CMK (cell line): ENCODE results near the gene ANXA2.
A peak's percentile ranks its signal among the peaks of the same experiment; 100 is the strongest.
"Not testable (repeated sequence)": the region's sequence is repeated elsewhere in the genome, so short reads cannot be mapped to it uniquely, and the experiment has no call there.

Source experiments
- DNase-seq: peaks from one replicate; pipeline ENCODE4 v3.0.0-alpha.2; 2010; ENCODE audit warnings: low read depth

ANXA2 gene

DNA sequence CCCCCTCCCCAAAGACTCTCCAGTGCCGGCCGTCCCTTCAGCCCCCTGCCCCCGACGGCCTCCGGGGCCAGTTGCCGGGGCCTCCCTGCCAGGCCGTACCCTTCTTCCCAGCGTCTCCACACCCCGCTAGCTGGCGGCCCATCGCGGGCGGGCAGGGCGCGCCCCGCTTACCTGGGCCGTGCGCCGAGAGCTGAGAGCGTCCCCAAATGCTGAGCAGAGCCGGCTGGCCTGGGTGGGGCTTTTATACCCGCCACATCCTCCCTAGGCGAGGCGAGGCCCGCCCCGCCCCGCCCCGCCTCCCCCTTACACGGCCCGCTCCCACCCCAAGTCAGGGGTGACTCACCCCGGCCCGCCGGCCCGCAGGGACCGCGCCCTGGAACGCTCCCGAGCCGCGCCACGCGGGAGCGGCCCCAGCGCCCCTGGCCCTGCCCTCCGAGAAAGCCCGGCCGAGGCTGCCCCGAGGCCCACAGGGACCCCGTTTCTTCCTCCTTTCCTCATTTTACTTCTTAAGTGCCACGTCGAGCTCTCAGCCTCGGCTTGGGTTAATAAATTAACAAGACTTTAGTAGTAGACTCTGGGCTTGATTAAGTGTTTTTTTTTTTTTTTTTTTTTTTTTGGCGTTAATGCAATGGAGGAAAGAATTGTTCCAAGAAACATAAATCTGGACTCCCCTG, at the start of gene ANXA2:
ANXA2 (minus strand) TSS at position 215 of the 674 bp plus-strand sequence. CDS start 11,911 bp downstream, outside the sequence.
- DNase-seq, result peak; percentile 22

DNA sequence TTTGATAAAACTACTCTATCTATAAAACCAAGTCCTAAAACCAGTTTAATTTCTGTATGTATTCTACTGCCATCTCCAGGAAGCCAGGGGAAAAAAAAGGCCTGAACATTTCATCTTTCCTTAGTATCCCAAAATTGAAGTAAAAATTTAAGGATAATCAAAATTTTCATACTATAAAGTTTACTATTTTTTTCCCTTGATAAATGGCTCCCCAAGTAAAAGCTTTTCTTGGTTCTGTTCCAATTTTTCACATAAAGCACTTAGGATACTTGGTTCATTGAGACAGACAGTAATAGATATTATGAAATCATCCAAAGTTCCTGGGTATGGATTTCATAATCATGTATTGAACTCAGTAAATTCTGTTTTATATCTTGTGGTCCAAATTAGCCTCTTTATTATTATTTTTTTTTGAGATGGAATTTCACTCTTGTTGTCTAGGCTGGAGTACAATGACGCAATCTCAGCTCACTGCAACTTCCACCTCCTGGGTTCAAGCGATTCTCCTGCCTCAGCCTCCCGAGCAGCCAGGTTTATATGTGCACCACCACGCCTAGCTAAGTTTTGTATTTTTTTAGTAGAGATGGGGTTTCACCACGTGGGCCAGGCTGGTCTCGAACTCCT, 46.6 kb upstream of the ANXA2 start:
- no peak for DNase-seq

DNA sequence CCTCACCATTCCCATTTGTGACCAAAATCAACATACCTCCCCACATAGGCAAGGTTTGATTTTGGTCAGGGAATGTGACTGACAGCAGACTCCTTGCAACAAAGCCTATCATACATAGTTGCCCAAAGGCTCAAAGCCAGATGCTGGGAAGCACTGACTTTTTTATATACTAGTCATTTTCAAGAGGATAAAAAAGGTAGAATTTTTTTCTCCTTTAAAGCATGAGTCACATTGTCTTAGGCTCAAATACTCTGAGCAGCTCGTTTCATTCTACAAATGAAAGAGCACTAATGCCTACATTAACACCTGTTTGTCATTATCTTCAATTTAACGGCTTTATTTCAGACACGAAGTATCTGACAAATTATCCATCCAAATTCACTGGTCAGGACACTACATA, 45.0 kb upstream of the ANXA2 start:
- no peak for DNase-seq

DNA sequence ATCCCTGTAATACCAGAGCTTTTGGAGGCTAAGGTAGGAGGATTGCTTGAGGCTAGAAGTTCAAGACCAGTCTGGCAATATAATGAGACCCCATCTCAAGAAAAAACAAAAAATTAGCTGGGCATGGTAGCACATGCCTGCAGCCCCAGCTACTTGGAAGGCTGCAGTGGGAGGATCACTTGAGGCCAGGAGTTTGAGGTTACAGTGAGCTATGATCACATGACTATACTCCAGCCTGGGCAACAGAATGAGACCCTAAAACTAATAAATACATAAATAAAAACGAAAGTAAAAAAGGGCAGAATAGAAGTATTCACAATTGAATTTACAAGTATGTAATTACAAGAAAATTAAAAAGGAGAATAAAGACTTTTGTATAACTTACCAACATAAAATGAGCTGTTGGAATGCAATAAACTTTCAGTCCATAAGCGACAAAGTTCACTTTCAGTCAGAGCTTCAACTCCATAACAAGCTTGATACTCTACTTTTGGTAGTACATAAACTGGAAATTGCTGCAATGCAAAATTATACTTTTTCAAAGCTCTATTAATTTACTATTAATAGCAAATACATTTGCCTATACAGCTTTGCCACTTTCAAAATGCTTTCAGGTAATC, 44.4 kb upstream of the ANXA2 start:
- DNase-seq, result no peak

DNA sequence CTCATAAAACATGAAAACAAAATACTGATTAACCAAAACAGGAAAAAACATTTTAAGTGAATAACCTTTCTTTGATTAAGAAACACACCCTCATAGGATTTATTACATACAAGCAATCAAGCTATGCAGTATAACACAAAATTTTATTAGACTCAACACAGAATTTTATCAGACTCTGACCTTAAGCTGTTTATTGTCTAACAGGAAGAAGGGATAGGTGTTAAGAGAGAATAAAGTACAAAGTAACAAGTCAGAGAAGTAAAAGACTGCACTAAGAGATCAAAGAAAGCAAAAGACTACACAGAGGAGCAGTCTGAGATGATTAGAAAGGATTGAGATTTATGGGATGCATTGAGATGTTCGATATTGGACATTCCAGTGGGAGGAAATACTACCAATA, 43.5 kb upstream of the ANXA2 start:
- no peak for DNase-seq

DNA sequence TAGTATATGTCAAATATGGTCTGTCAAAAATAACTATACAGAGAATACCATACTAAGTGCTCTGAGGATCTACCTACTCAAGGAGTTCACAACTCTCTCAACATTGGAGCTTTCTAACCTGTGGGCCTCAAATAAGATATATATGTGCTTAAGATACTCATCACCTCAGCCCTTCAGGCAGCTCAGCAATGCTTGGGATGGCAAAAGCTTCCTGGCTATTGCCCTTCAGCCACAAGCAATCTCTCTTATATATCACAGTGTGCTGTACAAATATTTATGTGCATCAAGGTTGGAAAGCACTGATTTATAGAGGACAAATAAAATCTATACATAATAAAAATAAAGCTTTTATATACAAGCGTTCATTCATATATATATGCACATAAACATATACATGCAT, 40.9 kb upstream of the ANXA2 start:
- DNase-seq, result no peak

DNA sequence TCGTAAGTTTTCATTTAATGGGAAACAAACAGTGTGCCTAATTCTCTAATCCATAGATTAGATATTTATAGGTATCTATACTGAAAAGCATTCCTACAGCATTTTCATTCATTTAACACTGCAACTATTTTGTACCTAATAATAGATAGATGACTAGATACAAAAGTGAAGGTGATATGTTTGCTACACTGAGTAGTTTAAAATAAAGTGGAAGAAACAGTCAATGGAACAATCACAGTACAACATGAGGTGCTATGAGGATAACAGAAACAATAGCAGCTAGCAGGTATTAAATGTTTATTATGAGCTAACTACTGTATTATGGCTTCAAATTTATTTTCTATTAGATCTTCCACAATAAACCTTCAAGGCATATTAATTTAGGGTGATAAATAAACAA, 31.1 kb upstream of the ANXA2 start:
- no peak for DNase-seq

DNA sequence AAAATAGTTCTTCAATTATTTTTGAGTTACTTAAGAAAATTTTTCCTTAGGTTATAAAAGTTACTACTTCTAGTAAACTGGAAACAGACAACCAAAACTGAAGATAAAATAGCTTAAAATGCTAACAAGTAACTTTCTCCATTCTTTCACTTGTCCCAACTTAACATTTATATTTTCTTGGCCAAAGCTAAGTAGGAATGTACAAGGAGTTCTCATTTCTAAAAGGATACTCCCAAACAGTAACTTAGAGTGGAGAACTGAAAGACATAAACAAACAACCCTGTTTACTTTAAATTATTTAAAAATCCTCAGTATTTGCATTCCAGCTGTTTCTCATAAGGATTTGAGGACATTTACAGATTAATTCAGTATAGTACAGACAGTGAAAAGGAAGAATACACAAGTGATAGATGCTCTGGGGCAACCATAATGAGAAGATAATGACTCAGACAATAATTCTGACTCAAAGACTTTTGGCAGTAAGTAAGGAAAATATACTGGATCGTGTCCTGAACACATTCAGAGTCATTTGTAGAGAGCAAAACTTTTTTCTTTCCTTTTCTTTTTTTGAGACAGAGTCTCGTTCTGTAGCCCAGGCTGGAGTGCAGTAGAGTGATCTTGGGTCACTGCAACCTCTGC, 29.2 kb upstream of the ANXA2 start:
- DNase-seq, result no peak

DNA sequence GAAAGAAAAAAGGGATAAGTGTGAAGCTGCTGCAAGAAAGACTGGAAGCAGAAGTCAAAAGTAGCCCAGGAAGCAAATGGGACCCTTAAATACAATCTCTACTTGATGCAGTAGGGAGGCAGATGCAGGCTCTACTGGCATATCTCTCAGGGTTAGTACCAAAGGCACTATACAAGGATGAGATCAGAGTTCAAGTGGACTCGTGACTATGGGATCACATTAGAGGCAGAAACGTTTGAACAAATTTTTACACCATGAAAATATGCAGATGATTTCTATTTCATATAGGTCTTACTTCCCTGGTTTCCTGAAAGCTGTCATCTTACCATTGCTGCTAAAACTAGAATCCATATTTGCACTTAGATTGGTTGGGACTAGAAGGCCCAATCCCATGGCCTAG, 27.7 kb upstream of the ANXA2 start:
- no peak for DNase-seq

DNA sequence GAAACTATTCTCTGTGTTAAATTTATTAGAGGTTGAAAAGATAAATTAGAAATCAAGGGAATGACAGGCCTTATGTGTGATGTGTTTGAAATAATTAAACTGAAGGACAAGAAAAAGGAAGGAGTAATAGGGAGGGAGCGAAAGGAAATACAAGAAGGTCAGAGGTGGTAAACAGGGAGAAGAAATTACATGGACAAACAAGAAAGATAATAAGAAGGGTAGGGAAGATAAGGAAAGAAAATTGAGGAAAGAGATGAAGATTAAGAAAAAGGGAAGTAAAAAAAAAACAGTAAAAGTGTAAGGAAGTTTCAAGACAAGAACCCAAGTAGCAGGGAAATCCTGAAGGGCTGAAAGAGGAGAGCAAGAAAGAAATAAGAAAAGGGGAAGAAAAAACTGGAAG, 26.2 kb upstream of the ANXA2 start:
- no peak for DNase-seq

DNA sequence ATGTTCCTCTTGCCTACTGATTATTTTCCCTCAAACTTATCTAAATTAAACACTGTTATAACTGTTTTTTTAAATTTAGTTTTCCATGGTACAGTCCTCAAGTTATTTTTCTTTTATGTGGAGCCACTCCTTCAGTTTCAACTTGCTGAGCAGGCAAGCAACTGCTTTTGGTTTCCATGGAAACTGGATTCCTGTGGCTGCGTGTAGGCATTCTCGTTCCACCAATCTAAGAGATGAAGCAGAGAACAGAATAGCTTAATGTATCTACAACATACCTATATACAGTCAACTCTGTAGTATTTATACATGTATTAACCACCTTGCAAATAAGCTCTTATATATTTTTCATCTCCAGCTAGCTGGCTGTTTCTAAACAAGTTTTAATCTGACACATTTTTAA, 25.8 kb upstream of the ANXA2 start:
- DNase-seq, result peak; percentile 8

DNA sequence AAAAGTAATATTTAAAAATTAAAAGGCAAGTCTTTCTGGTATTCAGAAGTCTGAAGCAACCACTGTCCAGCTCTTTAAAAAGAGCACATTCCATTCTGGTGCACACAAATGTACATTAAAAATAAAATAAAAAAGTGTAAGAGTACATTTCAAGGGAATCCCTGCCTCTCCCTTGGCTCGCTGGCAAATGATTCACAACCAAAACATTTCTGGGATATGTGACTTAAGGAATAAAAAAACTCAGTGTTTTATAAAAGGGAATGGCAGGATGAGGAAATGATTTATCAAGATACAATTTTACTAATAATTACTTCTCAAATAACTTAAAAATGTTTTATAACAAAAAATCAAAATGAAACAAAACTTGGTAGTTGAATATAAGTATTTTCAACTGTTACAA, 23.8 kb upstream of the ANXA2 start:
- no peak for DNase-seq

DNA sequence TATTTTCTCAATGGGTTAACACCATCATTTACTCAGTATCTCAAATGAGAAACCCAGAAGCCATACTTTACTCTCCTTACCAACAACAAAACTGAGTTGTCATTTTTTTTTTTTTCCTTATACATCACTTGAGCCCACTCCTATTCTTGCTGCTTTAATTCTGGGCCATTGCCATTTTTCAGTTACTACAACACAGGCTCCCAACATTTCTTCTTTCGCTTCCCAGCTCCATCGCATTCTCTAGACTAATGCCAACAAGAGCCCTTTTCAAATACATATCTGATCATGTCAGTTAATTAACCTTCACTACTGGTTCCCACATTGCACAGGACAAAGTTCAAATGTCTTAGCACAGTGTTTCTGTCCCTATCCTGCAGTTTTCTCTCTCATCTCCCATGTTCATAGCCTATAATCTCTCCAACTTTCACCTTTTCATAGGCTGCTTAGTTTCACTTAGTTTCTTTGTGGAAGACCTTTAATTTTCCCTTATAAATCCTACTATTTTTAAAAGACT, 22.5 kb upstream of the ANXA2 start:
- no peak for DNase-seq

DNA sequence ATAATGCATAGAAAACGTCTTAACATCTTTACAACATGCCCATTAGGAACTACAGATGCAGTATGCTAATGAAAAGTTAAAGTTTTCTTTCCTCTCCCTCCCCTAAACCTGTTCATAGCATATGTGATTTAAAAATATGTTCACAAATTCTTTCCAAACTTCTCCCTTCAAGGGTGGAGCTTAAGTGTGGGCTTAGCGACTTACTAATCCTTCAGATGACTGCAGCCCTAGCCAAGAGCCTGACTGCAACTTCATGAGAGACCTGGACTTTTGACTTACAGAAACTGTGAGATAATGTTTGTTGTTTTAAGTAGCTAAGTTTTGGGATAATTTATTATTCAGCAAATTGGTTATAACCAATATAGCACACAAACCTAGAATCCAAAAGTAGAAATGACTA, 22.0 kb upstream of the ANXA2 start:
- DNase-seq, result no peak

DNA sequence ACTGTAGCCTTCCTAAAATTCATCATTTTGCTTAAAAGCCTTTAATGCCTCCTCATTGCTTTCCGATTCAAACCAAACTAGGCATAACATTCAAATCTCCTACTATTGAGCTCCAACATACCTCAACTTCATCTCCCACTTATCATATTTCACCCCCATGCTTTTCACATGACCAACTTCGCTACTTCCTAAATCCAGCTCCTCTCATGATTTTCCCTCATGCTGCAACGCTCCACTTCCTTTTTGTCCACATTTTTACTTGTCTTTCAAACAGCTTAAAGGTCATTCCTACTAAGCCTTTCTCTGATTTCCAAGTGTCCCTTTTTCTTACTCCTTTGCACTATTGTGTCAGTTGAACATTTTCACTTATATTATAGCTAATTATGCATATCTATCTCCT, 20.3 kb upstream of the ANXA2 start:
- DNase-seq, result no peak

DNA sequence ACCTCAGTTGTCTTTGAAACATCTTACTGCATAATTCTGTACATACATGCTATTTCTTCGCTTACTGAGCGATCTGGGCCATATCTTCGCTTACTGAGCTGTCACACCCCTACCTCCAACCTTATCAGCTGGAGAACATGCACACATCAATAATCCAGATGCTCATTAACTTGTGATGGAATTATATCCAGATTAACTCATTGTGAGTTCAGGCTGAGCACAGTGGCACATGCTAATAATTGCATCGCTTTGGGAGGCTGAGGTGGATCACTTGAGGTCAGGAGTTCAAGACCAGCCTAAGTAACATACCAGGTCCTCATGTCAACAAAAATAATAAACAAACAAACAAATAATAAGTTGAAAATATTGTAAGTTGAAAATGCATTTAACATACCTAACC, 19.3 kb upstream of the ANXA2 start:
- no peak for DNase-seq

DNA sequence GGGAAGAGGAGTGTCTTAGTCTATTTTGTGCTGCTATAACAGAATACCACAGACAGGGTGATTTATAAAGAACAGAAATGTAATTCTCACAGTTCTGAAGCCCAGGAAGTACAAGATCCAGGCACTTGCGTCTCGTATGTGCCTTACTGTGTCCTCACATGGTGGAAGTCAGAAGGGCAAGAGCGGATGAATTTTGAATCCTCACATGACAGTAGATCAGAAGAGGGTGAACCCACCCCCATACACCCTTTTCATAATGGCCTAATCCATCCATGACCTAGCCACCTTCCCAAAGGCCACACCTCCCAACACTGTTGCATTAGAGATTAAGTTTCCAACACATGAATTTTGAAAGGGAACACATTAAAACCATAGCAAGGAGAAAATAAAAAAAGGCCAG, 18.7 kb upstream of the ANXA2 start:
- DNase-seq, result no peak

DNA sequence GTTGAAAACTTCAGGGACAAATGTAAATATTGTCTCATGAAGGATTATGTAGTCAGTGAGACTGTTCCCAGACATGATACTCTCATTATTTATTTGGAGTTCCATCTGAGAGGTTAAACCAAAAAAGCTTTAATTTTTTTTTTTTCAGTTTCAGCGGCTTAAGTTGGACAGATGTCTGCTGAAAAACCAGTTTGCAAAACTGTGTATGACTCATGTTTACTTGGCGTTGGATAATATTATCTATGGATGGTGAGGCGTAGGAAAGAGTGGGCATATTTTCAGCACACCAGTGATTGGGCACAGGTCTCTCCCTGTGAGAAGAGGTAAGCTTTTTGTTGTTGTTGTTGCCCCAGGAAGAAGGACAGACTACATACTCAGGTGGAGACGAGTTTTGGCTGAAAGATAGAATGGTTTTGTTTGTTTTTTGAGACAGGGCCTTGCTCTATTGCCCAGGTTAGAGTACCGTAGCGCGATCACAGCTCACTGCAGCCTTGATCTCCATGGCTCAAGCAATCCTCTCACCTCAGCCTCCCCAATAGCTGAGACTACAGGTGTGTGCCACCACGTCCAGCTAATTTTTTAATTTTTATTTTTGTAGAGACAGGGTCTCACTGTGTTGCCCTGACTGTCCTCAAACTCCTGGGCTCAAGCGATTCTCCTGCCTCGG, 16.4 kb upstream of the ANXA2 start:
- DNase-seq, result no peak

DNA sequence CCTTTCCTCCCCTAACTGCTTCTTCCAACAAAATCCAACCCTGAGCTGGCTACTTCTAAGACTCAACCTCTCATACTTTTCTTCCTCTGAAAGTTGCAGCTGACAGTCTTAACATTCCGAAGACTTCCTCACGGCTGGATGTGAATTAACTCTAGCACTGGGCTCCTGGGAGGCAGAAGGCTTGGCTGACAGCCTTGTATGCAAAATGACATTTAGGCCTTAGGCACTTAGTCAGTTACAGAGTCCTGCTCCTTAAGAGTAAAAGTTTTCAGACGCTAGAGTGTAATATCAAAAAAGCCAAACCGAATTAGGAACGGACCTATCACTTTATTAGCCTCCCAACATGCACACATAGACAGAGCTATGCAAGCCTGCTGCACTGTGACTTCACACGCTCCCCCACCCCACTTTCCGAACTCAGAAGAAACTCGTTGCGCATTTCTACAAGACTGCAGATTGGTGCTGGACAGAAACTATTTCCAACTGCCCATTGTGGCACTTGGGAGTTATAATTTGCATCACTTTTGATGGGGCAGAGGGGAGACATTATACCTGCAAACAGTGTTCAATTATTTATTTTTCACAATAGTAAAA, 15.5 kb upstream of the ANXA2 start:
- no peak for DNase-seq

DNA sequence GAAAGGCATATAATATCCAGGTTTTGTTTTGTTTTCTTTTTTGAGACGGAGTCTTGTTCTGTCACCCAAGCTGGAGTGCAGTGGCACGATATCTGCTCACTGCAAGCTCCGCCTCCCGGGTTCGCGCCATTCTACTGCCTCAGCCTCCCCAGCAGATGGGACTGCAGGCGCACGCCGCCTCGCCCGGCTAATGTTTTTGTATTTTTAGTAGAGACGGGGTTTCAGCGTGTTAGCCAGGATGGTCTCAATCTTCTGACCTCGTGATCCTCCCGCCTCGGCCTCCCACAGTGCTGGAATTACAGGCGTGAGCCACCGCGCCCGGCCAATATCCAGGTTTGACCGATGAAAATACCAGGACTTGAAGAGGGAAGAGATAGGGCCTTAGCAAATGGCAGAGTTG, 15.0 kb upstream of the ANXA2 start:
- DNase-seq, result not testable (repeated sequence)

DNA sequence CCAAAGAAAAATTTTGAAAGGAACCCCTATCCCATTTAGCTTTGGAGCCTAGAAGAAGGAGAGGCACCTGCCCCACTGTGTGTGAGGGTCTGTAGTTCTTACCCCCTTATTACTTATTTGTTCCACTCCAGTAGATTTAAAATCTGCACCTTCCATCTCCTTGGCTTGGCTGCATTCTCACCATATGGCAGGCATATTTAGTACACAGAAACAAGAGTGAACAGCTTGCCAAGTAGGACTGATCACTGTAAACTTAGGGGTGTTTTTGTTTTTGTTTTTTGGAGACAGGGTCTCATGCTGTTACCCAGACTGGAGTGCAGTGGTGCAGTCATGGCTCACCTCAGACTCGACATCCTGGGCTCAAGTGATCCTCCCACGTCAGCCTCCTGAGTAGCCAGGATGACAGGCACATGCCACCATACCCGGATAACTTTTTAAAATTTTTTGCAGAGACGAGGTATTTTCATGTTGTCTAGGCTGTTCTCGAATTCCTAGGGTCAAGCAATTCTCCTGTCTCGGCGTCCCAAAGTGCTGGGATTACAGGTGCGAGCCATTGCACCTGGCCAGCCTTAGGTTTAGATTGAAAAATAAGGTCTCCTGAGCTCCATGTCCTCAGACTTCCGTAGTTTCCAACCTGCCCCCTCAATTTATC, 14.1 kb upstream of the ANXA2 start:
- DNase-seq, result no peak

DNA sequence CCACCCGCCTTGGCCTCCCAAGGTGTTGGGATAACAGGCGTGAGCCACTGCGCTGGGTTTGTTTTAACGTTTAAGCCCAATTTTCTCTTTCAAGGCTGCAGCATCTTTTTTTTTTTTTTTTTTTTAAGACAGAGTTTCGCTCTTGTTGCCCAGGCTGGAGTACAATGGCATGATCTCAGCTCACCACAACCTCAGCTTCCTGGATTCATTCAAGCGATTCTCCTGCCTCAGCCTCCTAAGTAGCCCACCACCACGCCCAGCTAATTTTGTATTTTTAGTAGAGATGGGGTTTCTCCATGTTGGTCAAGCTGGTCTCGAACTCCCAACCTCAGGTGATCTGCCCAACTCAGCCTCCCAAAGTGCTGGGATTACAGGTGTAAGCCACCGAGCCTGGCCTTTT, 12.6 kb upstream of the ANXA2 start:
- DNase-seq, result not testable (repeated sequence)
